Measurements from ENCODE around the gene ZNF140.

The ZNF140 gene

DNA sequence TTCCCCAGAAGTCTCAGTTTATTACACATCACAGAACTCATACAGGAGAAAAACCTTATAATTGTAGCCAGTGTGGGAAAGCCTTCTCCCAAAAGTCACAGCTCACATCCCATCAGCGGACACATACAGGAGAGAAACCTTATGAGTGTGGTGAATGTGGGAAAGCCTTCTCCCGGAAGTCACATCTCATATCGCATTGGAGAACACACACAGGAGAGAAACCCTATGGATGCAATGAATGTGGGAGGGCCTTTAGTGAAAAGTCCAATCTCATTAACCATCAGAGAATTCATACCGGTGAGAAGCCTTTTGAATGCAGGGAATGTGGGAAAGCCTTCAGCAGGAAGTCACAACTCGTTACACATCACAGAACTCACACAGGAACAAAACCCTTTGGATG lies 23.3 kb upstream of the ZNF140 start:
- H3K4me3 ChIP-seq (ENCODE audit: low read depth, low read length): no peak overlapping the region
- no peak overlapping the region for H2AK5ac ChIP-seq (ENCODE audit: low read length)
- DNase-seq: no peak
- no peaks in the 10 kb centered on the region for H3K27me3 ChIP-seq (ENCODE audit: insufficient read depth, low read length)
- H3K14ac ChIP-seq (ENCODE audit: low read length): no peak overlapping the region
- H2AFZ ChIP-seq (ENCODE audit: insufficient read depth, low read length, poor library complexity): no peak overlapping the region
- no peak overlapping the region for H3K4me2 ChIP-seq (ENCODE audit: low read length)
- no peak overlapping the region for H3K23ac ChIP-seq (ENCODE audit: low read length)
- no peak overlapping the region for H4K8ac ChIP-seq (ENCODE audit: low read depth, low read length)
- H3K4ac ChIP-seq (ENCODE audit: low read depth, low read length): no peak overlapping the region
- no peak overlapping the region for H3K9ac ChIP-seq (ENCODE audit: low read length)
- peaks cover 14 to 18% of the 10 kb centered on the region in 2 experiments for H3K36me3 ChIP-seq (ENCODE audit: control insufficient read depth in 1 of 2, insufficient read depth in 2 of 2, low read length in 2 of 2)
- H4K12ac ChIP-seq (ENCODE audit: low read depth, low read length): no peak overlapping the region
- no peak overlapping the region for H3K18ac ChIP-seq (ENCODE audit: low read length)
- H2BK5ac ChIP-seq (ENCODE audit: low read depth, low read length, poor library complexity): no peak overlapping the region
- no peak overlapping the region for H2BK12ac ChIP-seq (ENCODE audit: low read length)
- peaks cover 20% of the 10 kb centered on the region for H3K9me3 ChIP-seq (ENCODE audit: insufficient read depth, low read depth, low read length)
- H3K4me1 ChIP-seq (ENCODE audit: control insufficient read depth in 1 of 2, insufficient read depth in 2 of 2, low read length in 2 of 2): no peaks in the 10 kb centered on the region
- H3K79me1 ChIP-seq (ENCODE audit: low read length): no peaks in the 10 kb centered on the region
- H3K79me2 ChIP-seq (ENCODE audit: control insufficient read depth, insufficient read depth, low read length, poor library complexity): no peaks in the 10 kb centered on the region
- no CpG with 5 or more reads among the region's 5 CpGs for WGBS (ENCODE audit: extremely low coverage, insufficient coverage, insufficient read length)
- no peak overlapping the region for H2BK120ac ChIP-seq (ENCODE audit: insufficient read depth, low read length, poor library complexity)
- H4K91ac ChIP-seq (ENCODE audit: low read depth, low read length): no peak overlapping the region
- no peak overlapping the region for H3K27ac ChIP-seq (ENCODE audit: low read depth, low read length)

DNA sequence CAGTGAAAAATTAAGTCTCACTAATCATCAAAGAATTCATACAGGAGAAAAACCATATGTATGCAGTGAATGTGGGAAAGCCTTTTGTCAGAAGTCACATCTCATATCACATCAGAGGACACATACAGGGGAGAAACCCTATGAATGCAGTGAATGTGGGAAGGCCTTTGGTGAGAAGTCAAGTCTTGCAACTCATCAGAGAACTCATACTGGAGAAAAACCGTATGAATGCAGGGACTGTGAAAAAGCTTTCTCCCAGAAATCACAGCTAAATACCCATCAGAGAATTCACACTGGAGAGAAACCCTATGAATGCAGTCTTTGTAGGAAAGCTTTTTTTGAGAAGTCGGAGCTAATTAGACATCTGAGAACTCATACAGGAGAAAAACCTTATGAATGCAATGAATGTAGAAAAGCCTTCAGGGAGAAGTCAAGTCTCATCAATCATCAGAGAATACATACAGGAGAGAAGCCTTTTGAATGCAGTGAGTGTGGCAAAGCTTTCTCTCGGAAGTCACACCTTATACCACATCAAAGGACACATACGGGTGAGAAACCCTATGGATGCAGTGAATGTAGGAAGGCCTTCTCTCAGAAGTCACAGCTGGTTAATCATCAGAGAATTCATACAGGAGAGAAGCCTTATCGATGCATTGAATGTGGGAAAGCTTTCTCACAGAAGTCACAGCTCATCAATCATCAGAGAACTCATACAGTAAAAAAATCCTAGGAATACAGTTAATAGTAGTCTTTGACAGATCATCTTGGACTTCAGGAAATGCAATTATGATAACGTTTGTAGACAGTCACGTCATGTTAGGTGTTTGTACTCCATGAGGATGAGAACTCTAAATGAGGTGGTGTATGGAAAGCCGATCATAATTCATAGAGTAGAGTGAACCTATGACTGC lies 22.3 kb upstream of the ZNF140 start:
- Histone ChIP-seq H3K9ac (ENCODE audit: low read length) (no peak overlapping the region), H3K27ac (ENCODE audit: low read depth, low read length) (no peak overlapping the region), H2BK5ac (ENCODE audit: low read depth, low read length, poor library complexity) (no peak overlapping the region), H3K79me1 (ENCODE audit: low read length) (no peaks in the 10 kb centered on the region), H2AK5ac (ENCODE audit: low read length) (no peak overlapping the region), H4K8ac (ENCODE audit: low read depth, low read length) (no peak overlapping the region), H3K23ac (ENCODE audit: low read length) (no peak overlapping the region), H3K79me2 (ENCODE audit: control insufficient read depth, insufficient read depth, low read length, poor library complexity) (no peaks in the 10 kb centered on the region), H3K4ac (ENCODE audit: low read depth, low read length) (no peak overlapping the region), H4K12ac (ENCODE audit: low read depth, low read length) (no peak overlapping the region), H3K4me2 (ENCODE audit: low read length) (no peak overlapping the region), H2BK120ac (ENCODE audit: insufficient read depth, low read length, poor library complexity) (no peak overlapping the region), H4K91ac (ENCODE audit: low read depth, low read length) (no peak overlapping the region), H3K9me3 (ENCODE audit: insufficient read depth, low read depth, low read length) (peaks cover 19% of the 10 kb centered on the region), H2BK12ac (ENCODE audit: low read length) (no peak overlapping the region), H3K36me3 (ENCODE audit: control insufficient read depth in 1 of 2, insufficient read depth in 2 of 2, low read length in 2 of 2) (peaks cover 14 to 17% of the 10 kb centered on the region in 2 experiments), H3K18ac (ENCODE audit: low read length) (no peak overlapping the region), H3K14ac (ENCODE audit: low read length) (no peak overlapping the region), H2AFZ (ENCODE audit: insufficient read depth, low read length, poor library complexity) (no peak overlapping the region), H3K27me3 (ENCODE audit: insufficient read depth, low read length) (no peaks in the 10 kb centered on the region), H3K4me3 (ENCODE audit: low read depth, low read length) (no peak overlapping the region), H3K4me1 (ENCODE audit: control insufficient read depth in 1 of 2, insufficient read depth in 2 of 2, low read length in 2 of 2) (no peaks in the 10 kb centered on the region)
- peak in 1 of 2 donors; percentile 2 for DNase-seq
- no CpG with 5 or more reads among the region's 8 CpGs for WGBS (ENCODE audit: extremely low coverage, insufficient coverage, insufficient read length)

DNA sequence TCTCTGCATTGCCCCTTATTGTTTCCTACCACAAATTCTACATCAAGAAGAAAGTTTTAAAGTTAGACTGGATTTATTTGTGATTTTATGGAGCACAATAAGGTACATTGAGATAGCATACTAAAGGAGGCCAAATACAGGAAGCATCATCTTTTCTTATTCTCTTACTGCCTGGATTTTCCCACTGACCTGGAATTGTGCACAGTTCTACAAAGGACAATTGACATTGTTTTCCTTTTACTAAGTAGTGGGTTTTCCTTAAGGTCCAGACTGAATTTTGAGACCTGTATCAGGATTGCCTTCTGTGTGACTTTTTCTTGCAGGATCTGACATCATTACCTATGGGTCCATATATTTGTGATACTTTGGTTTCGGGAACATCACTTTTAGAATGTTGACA lies 18.8 kb upstream of the ZNF140 start:
- WGBS (ENCODE audit: extremely low coverage, insufficient coverage, insufficient read length): no CpG with 5 or more reads among the region's 1 CpG
- H3K23ac ChIP-seq (ENCODE audit: low read length): no peak overlapping the region
- H3K4ac ChIP-seq (ENCODE audit: low read depth, low read length): no peak overlapping the region
- H3K9ac ChIP-seq (ENCODE audit: low read length): no peak overlapping the region
- no peak overlapping the region for H4K8ac ChIP-seq (ENCODE audit: low read depth, low read length)
- no peak overlapping the region for H3K4me3 ChIP-seq (ENCODE audit: low read depth, low read length)
- H3K9me3 ChIP-seq (ENCODE audit: insufficient read depth, low read depth, low read length): peaks cover 29% of the 10 kb centered on the region
- H3K27ac ChIP-seq (ENCODE audit: low read depth, low read length): no peak overlapping the region
- H2BK120ac ChIP-seq (ENCODE audit: insufficient read depth, low read length, poor library complexity): no peak overlapping the region
- no peak overlapping the region for H2BK12ac ChIP-seq (ENCODE audit: low read length)
- DNase-seq: no peak
- no peak overlapping the region for H3K14ac ChIP-seq (ENCODE audit: low read length)
- H4K12ac ChIP-seq (ENCODE audit: low read depth, low read length): no peak overlapping the region
- no peak overlapping the region for H3K4me2 ChIP-seq (ENCODE audit: low read length)
- no peaks in the 10 kb centered on the region for H3K79me1 ChIP-seq (ENCODE audit: low read length)
- H3K36me3 ChIP-seq (ENCODE audit: control insufficient read depth in 1 of 2, insufficient read depth in 2 of 2, low read length in 2 of 2): peaks cover 7 to 11% of the 10 kb centered on the region in 2 experiments
- H2AFZ ChIP-seq (ENCODE audit: insufficient read depth, low read length, poor library complexity): no peak overlapping the region
- H3K18ac ChIP-seq (ENCODE audit: low read length): no peak overlapping the region
- H2AK5ac ChIP-seq (ENCODE audit: low read length): no peak overlapping the region
- no peaks in the 10 kb centered on the region for H3K27me3 ChIP-seq (ENCODE audit: insufficient read depth, low read length)
- H3K4me1 ChIP-seq (ENCODE audit: control insufficient read depth in 1 of 2, insufficient read depth in 2 of 2, low read length in 2 of 2): no peaks in the 10 kb centered on the region
- no peaks in the 10 kb centered on the region for H3K79me2 ChIP-seq (ENCODE audit: control insufficient read depth, insufficient read depth, low read length, poor library complexity)
- H4K91ac ChIP-seq (ENCODE audit: low read depth, low read length): no peak overlapping the region
- H2BK5ac ChIP-seq (ENCODE audit: low read depth, low read length, poor library complexity): no peak overlapping the region

DNA sequence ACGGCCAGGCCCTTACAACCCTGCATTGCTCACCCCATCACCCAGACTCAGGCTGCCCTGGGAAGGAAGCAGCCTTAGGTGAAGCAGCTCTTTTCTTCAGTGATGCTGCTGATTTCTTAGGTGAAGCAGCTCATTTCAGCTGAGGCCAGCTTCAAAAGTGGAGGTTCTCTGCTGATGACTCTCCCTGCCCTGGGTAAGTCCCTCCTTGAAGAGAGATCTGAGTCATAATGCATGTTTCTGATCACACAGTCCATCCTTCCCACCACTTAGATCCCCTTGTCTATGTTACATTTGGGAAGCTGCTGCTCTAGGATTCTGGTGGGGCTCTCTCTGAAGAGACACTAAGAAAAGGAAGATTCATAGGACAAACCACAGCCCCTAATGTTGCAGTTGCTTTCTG lies 17.2 kb upstream of the ZNF140 start:
- H3K36me3 ChIP-seq (ENCODE audit: control insufficient read depth in 1 of 2, insufficient read depth in 2 of 2, low read length in 2 of 2): peaks cover 3 to 9% of the 10 kb centered on the region in 2 experiments
- no peak overlapping the region for H3K23ac ChIP-seq (ENCODE audit: low read length)
- H3K4ac ChIP-seq (ENCODE audit: low read depth, low read length): no peak overlapping the region
- H3K27ac ChIP-seq (ENCODE audit: low read depth, low read length): no peak overlapping the region
- H3K79me2 ChIP-seq (ENCODE audit: control insufficient read depth, insufficient read depth, low read length, poor library complexity): no peaks in the 10 kb centered on the region
- H3K27me3 ChIP-seq (ENCODE audit: insufficient read depth, low read length): no peaks in the 10 kb centered on the region
- H2BK12ac ChIP-seq (ENCODE audit: low read length): no peak overlapping the region
- H2BK5ac ChIP-seq (ENCODE audit: low read depth, low read length, poor library complexity): no peak overlapping the region
- no peaks in the 10 kb centered on the region for H3K4me1 ChIP-seq (ENCODE audit: control insufficient read depth in 1 of 2, insufficient read depth in 2 of 2, low read length in 2 of 2)
- H4K8ac ChIP-seq (ENCODE audit: low read depth, low read length): no peak overlapping the region
- no peak overlapping the region for H3K4me3 ChIP-seq (ENCODE audit: low read depth, low read length)
- H3K14ac ChIP-seq (ENCODE audit: low read length): no peak overlapping the region
- no peak overlapping the region for H3K18ac ChIP-seq (ENCODE audit: low read length)
- no peak for DNase-seq
- H2BK120ac ChIP-seq (ENCODE audit: insufficient read depth, low read length, poor library complexity): no peak overlapping the region
- H3K9ac ChIP-seq (ENCODE audit: low read length): no peak overlapping the region
- H3K9me3 ChIP-seq (ENCODE audit: insufficient read depth, low read depth, low read length): peaks cover 26% of the 10 kb centered on the region
- no peak overlapping the region for H2AFZ ChIP-seq (ENCODE audit: insufficient read depth, low read length, poor library complexity)
- no peak overlapping the region for H2AK5ac ChIP-seq (ENCODE audit: low read length)
- H3K4me2 ChIP-seq (ENCODE audit: low read length): no peak overlapping the region
- H4K12ac ChIP-seq (ENCODE audit: low read depth, low read length): no peak overlapping the region
- no peaks in the 10 kb centered on the region for H3K79me1 ChIP-seq (ENCODE audit: low read length)
- WGBS (ENCODE audit: extremely low coverage, insufficient coverage, insufficient read length): no CpG with 5 or more reads among the region's 1 CpG
- H4K91ac ChIP-seq (ENCODE audit: low read depth, low read length): no peak overlapping the region

Data from trophoblast cell (in vitro differentiated cells and primary cell).